Measurements from ENCODE around the gene VSTM2L. TPM values are rescaled to one million over a fixed set of nuclear protein-coding genes. Genes with fewer than 3 reads are reported as not detected.
"Not testable (repeated sequence)": the region's sequence is repeated elsewhere in the genome, so short reads cannot be mapped to it uniquely, and the experiment has no call there.

VSTM2L gene
- polyA plus RNA-seq, 1 donor (not counting 4 experiments of a cell fraction or from before 2014, with no cell fraction given) = 0.75 TPM

DNA sequence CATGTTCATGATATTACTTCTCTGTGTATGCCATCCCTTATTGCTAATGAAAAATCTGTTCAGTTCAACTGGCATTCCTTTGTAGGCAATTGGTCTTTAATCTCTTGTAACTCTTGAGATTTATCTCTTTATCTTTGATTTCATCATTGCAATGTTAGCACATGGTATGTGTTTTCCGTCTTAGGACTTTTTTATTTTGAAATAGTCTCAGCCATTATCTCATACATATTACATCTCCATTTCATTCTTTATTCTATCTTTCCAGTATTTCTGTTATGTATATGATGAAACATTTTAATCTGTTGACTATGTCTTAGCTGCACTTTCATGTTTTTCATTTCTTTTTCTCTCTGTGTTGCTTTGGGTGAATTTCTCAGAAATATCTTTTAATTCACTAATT lies 58.1 kb downstream of the VSTM2L start:
- Histone ChIP-seq H3K36me3 (ENCODE audit: control insufficient read depth in 2 of 2, extremely low read depth in 1 of 2, insufficient read depth in 2 of 2, low read length in 2 of 2) (no peaks in the 10 kb centered on the region), H3K4me1 (ENCODE audit: control insufficient read depth, extremely low read depth, insufficient read depth, low read length) (no peaks in the 10 kb centered on the region), H3K27ac (ENCODE audit: control insufficient read depth, insufficient read depth, low read length) (no peak overlapping the region), H3K27me3 (ENCODE audit: control insufficient read depth, extremely low read depth, insufficient read depth, low read length) (peaks cover 6% of the 10 kb centered on the region), H3K4me3 (ENCODE audit: control insufficient read depth in 2 of 3, extremely low read depth in 1 of 3, insufficient read depth in 2 of 3, low read depth in 1 of 3, low read length in 3 of 3) (no peak overlapping the region), H4K20me1 (ENCODE audit: control insufficient read depth, extremely low read depth, insufficient read depth, low read length) (no peaks in the 10 kb centered on the region), H2AFZ (ENCODE audit: control insufficient read depth, low read length) (no peak overlapping the region), H3K9ac (ENCODE audit: control insufficient read depth, extremely low read depth, insufficient read depth, low read length) (no peak overlapping the region), H3K79me2 (ENCODE audit: control insufficient read depth, insufficient read depth, low read length) (no peaks in the 10 kb centered on the region), H3K9me3 (ENCODE audit: control insufficient read depth, low read depth, low read length) (no peaks in the 10 kb centered on the region), H3K4me2 (ENCODE audit: control insufficient read depth, extremely low read depth, insufficient read depth, low read depth, low read length) (no peak overlapping the region), H3K9me1 (ENCODE audit: control insufficient read depth, extremely low read depth, insufficient read depth, low read length) (no peaks in the 10 kb centered on the region)
- TF ChIP-seq, protein P1, sequence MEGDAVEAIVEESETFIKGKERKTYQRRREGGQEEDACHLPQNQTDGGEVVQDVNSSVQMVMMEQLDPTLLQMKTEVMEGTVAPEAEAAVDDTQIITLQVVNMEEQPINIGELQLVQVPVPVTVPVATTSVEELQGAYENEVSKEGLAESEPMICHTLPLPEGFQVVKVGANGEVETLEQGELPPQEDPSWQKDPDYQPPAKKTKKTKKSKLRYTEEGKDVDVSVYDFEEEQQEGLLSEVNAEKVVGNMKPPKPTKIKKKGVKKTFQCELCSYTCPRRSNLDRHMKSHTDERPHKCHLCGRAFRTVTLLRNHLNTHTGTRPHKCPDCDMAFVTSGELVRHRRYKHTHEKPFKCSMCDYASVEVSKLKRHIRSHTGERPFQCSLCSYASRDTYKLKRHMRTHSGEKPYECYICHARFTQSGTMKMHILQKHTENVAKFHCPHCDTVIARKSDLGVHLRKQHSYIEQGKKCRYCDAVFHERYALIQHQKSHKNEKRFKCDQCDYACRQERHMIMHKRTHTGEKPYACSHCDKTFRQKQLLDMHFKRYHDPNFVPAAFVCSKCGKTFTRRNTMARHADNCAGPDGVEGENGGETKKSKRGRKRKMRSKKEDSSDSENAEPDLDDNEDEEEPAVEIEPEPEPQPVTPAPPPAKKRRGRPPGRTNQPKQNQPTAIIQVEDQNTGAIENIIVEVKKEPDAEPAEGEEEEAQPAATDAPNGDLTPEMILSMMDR (optimal IDR thresholded peaks at IDR 0.05 in 1 of 3, IDR thresholded peaks at IDR 0.05 in 1 of 3, conservative IDR thresholded peaks at IDR 0.05 in 1 of 3; ENCODE audit: extremely low read depth in 1 of 3, insufficient read depth in 2 of 3, low read length in 3 of 3) = no peak
- no peak for TF ChIP-seq EZH2 (IDR thresholded peaks at IDR 0.05; ENCODE audit: low read length)
- no peak for FAIRE-seq
- DNase-seq (ENCODE audit: low read depth, low spot score) = no peak
- dilution Hi-C loops (cut with MboI; ENCODE audit: extremely low pct_ligation_motif_present, low sequenced_read_pairs) = no loop called here

DNA sequence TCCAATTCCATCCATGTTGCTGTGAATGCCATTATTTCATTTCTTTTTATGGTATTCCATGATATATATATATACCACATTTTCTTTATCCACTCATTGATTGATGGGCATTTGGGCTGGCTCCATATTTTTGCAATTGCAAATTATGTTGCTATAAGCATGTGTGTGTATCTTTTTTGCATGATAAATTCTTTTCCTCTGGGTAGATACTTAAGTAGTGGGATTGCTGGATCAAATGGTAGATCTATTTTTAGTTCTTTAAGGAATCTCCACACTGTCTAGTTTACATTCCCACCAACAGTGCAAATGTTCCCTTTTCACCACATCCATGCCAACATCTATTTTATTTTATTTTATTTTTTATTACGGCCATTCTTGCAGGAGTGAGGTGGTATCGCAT lies 60.6 kb downstream of the VSTM2L start:
- H3K27me3 ChIP-seq (ENCODE audit: control insufficient read depth, extremely low read depth, insufficient read depth, low read length); FAIRE-seq; dilution Hi-C loops (cut with MboI; ENCODE audit: extremely low pct_ligation_motif_present, low sequenced_read_pairs): not testable (repeated sequence)

DNA sequence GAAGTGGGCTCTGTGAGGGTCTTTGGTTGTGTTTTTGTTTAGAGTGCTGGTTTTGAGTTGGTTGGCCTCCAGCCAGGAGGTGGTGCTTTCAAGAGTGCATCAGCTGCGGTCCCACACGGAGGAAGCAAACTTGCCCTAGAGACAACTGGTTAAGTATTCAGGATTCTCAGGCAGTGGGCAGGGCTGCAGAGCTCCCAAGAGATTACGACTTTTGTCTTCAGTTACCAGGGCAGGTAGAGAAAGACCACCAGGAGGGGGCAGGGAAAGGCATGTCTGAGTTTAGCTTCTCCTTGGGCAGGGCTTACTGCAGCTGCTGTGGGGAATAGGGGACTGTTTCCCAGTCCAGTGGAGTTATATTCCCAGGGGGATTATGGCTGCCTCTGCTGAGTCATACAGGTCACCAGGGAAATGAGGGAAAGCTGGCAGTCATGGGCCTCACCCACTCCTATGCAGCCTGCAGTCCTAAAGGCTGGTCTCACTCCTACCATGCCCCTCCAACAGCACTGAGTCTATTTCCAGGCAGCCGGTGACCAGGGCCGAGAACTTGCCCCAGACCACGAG lies 66.0 kb downstream of the VSTM2L start:
- Histone ChIP-seq H3K4me3 (ENCODE audit: control insufficient read depth in 2 of 3, extremely low read depth in 1 of 3, insufficient read depth in 2 of 3, low read depth in 1 of 3, low read length in 3 of 3) (no peak overlapping the region), H3K9me3 (ENCODE audit: control insufficient read depth, low read depth, low read length) (no peaks in the 10 kb centered on the region), H3K27me3 (ENCODE audit: control insufficient read depth, extremely low read depth, insufficient read depth, low read length) (no peaks in the 10 kb centered on the region), H3K79me2 (ENCODE audit: control insufficient read depth, insufficient read depth, low read length) (no peaks in the 10 kb centered on the region), H3K36me3 (ENCODE audit: control insufficient read depth in 2 of 2, extremely low read depth in 1 of 2, insufficient read depth in 2 of 2, low read length in 2 of 2) (no peaks in the 10 kb centered on the region), H3K27ac (ENCODE audit: control insufficient read depth, insufficient read depth, low read length) (no peak overlapping the region), H4K20me1 (ENCODE audit: control insufficient read depth, extremely low read depth, insufficient read depth, low read length) (no peaks in the 10 kb centered on the region), H3K4me2 (ENCODE audit: control insufficient read depth, extremely low read depth, insufficient read depth, low read depth, low read length) (no peak overlapping the region), H3K9ac (ENCODE audit: control insufficient read depth, extremely low read depth, insufficient read depth, low read length) (no peak overlapping the region), H3K4me1 (ENCODE audit: control insufficient read depth, extremely low read depth, insufficient read depth, low read length) (peaks cover 3% of the 10 kb centered on the region), H3K9me1 (ENCODE audit: control insufficient read depth, extremely low read depth, insufficient read depth, low read length) (no peaks in the 10 kb centered on the region), H2AFZ (ENCODE audit: control insufficient read depth, low read length) (no peak overlapping the region)
- dilution Hi-C loops (cut with MboI; ENCODE audit: extremely low pct_ligation_motif_present, low sequenced_read_pairs) = no loop called here
- TF ChIP-seq EZH2 (IDR thresholded peaks at IDR 0.05; ENCODE audit: low read length) = no peak
- TF ChIP-seq, protein P1 (optimal IDR thresholded peaks at IDR 0.05 in 1 of 3, IDR thresholded peaks at IDR 0.05 in 1 of 3, conservative IDR thresholded peaks at IDR 0.05 in 1 of 3; ENCODE audit: extremely low read depth in 1 of 3, insufficient read depth in 2 of 3, low read length in 3 of 3) = no peak
- DNase-seq (ENCODE audit: low read depth, low spot score) = no peak
- FAIRE-seq = no peak

More for the DNA sequence above, 60.6 kb downstream of the VSTM2L start:
- not testable (repeated sequence) for H4K20me1 ChIP-seq (ENCODE audit: control insufficient read depth, extremely low read depth, insufficient read depth, low read length); H2AFZ ChIP-seq (ENCODE audit: control insufficient read depth, low read length); H3K9me1 ChIP-seq (ENCODE audit: control insufficient read depth, extremely low read depth, insufficient read depth, low read length); H3K9ac ChIP-seq (ENCODE audit: control insufficient read depth, extremely low read depth, insufficient read depth, low read length); H3K9me3 ChIP-seq (ENCODE audit: control insufficient read depth, low read depth, low read length); H3K4me1 ChIP-seq (ENCODE audit: control insufficient read depth, extremely low read depth, insufficient read depth, low read length); H3K27ac ChIP-seq (ENCODE audit: control insufficient read depth, insufficient read depth, low read length); DNase-seq (ENCODE audit: low read depth, low spot score); H3K4me3 ChIP-seq (ENCODE audit: control insufficient read depth in 2 of 3, extremely low read depth in 1 of 3, insufficient read depth in 2 of 3, low read depth in 1 of 3, low read length in 3 of 3); H3K36me3 ChIP-seq (ENCODE audit: control insufficient read depth in 2 of 2, extremely low read depth in 1 of 2, insufficient read depth in 2 of 2, low read length in 2 of 2); H3K79me2 ChIP-seq (ENCODE audit: control insufficient read depth, insufficient read depth, low read length); H3K4me2 ChIP-seq (ENCODE audit: control insufficient read depth, extremely low read depth, insufficient read depth, low read depth, low read length)
